ENCODE measurements around the gene TOR2A.

The TOR2A gene

DNA sequence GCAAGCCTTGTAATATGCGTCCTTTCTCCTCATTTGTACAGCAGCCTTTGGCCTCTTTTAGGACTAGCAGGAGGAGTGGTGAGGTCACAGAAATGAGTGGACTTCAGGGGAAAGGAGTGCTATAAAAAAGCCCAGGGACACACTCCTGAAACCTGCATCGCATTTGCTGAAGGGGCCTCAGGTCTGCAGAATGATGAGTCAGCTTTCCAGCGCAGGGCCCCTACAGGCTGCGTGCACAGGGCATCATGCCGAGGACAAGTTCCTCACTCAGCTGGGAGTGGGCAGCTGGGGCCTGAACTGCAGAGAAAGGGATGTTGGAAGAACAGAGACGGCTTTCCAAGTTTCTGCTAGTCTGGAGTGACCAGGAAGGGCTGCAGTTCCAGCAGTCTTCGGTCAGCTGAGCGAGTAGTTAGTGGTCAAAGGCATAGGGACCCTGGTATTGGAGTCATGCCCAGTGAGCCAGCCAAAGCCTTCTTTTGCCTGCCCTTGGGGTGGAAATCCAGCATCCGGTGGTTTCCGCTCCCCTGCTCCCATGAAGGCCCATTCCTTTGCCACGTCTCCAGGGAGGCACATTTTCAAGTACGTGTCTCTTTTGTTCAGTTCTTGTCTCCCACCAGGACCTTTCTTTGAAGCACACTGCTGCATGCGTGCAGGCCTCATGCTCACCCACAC is 45.6 kb downstream of the TOR2A start:
- TF ChIP-seq EZH2phosphoT487 (IDR thresholded peaks at IDR 0.05; ENCODE audit: borderline replicate concordance) = no peak
- TF ChIP-seq, protein P1, sequence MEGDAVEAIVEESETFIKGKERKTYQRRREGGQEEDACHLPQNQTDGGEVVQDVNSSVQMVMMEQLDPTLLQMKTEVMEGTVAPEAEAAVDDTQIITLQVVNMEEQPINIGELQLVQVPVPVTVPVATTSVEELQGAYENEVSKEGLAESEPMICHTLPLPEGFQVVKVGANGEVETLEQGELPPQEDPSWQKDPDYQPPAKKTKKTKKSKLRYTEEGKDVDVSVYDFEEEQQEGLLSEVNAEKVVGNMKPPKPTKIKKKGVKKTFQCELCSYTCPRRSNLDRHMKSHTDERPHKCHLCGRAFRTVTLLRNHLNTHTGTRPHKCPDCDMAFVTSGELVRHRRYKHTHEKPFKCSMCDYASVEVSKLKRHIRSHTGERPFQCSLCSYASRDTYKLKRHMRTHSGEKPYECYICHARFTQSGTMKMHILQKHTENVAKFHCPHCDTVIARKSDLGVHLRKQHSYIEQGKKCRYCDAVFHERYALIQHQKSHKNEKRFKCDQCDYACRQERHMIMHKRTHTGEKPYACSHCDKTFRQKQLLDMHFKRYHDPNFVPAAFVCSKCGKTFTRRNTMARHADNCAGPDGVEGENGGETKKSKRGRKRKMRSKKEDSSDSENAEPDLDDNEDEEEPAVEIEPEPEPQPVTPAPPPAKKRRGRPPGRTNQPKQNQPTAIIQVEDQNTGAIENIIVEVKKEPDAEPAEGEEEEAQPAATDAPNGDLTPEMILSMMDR (conservative IDR thresholded peaks at IDR 0.05; ENCODE audit: low read length) = no peak
- H2AFZ ChIP-seq (ENCODE audit: low read length) = no peak overlapping the region
- no peaks in the 10 kb centered on the region for H3K79me2 ChIP-seq (ENCODE audit: insufficient read depth, low read length)
- H3K4me1 ChIP-seq (ENCODE audit: insufficient read depth, low read length, poor library complexity, severe bottlenecking) = no peaks in the 10 kb centered on the region
- no peaks in the 10 kb centered on the region for H3K9me3 ChIP-seq (ENCODE audit: insufficient read depth, low read depth, low read length)
- no peak overlapping the region for H3K4me2 ChIP-seq (ENCODE audit: low read depth, low read length, poor library complexity, severe bottlenecking)
- no peaks in the 10 kb centered on the region for H3F3A ChIP-seq (ENCODE audit: low read depth)
- no peaks in the 10 kb centered on the region for H3K27me3 ChIP-seq (ENCODE audit: insufficient read depth, low read length, poor library complexity, severe bottlenecking)
- no peak overlapping the region for H3K9ac ChIP-seq (ENCODE audit: low read depth, low read length, poor library complexity, severe bottlenecking)
- peaks cover 40% of the 10 kb centered on the region; the same call in 1 of the 2 replicates for H3K36me3 ChIP-seq (ENCODE audit: insufficient read depth, low read length)
- H3K4me3 ChIP-seq (ENCODE audit: low read length, poor library complexity, severe bottlenecking) = no peak overlapping the region
- no peaks in the 10 kb centered on the region for H4K20me1 ChIP-seq (ENCODE audit: insufficient read depth, low read length, poor library complexity, severe bottlenecking)
- H3K9me2 ChIP-seq (replicated peaks; ENCODE audit: low read depth, low read length) = no peaks in the 10 kb centered on the region

DNA sequence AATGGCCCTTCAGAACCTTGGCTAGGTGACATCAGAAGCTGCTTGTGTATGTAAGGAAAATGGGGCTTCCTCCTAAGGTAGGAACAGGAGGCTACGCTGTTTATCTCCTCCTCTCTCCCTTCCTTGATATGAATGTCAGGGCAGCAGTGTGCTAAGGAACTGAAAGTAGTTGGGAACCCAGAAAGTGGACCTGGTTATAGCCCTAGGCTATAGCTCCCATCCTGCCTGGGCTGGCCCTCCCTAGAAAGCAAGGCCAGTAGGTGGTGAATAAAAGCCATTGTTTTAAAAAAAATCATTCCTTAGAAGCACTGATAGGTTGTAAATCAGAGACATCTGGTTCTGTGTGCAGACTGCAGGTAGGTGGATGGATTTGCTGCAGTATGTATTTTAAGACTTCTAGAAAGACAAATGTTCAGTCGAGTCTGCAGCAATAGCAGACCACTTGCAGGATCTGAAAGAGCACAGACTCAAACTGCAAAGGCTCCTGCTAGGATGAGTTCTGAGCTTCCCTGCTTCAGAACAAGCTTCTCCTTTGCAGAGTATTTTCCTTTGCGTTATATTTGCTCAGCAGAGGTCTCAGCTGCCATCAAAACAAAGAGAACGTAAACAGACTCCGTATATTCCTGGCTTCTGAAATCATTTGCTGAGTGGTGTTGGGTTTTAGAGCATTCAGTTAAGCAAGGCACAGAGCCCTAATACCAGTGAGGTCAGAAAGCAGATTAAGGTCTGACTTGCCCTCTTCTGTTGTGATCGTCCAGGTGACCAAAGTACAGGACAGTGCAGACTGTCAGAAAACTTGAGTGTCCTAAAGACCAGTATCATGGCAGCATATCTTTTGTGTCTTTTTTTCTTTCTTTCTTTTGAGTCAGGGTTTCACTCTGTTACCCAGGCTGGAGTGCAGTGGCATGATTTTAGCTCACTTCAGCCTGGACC is 48.4 kb downstream of the TOR2A start:
- no peaks in the 10 kb centered on the region for H4K20me1 ChIP-seq (ENCODE audit: insufficient read depth, low read length, poor library complexity, severe bottlenecking)
- H3K36me3 ChIP-seq (ENCODE audit: insufficient read depth, low read length) = peaks cover 63% of the 10 kb centered on the region; the same call in 1 of the 2 replicates
- H3K9ac ChIP-seq (ENCODE audit: low read depth, low read length, poor library complexity, severe bottlenecking) = no peak overlapping the region
- no peaks in the 10 kb centered on the region for H3F3A ChIP-seq (ENCODE audit: low read depth)
- no peaks in the 10 kb centered on the region for H3K9me3 ChIP-seq (ENCODE audit: insufficient read depth, low read depth, low read length)
- H2AFZ ChIP-seq (ENCODE audit: low read length) = no peak overlapping the region
- no peak overlapping the region for H3K4me2 ChIP-seq (ENCODE audit: low read depth, low read length, poor library complexity, severe bottlenecking)
- no peaks in the 10 kb centered on the region for H3K27me3 ChIP-seq (ENCODE audit: insufficient read depth, low read length, poor library complexity, severe bottlenecking)
- no peak for TF ChIP-seq EZH2phosphoT487 (IDR thresholded peaks at IDR 0.05; ENCODE audit: borderline replicate concordance)
- TF ChIP-seq, protein P1 (conservative IDR thresholded peaks at IDR 0.05; ENCODE audit: low read length) = no peak
- H3K4me1 ChIP-seq (ENCODE audit: insufficient read depth, low read length, poor library complexity, severe bottlenecking) = no peaks in the 10 kb centered on the region
- no peaks in the 10 kb centered on the region for H3K79me2 ChIP-seq (ENCODE audit: insufficient read depth, low read length)
- no peaks in the 10 kb centered on the region for H3K9me2 ChIP-seq (replicated peaks; ENCODE audit: low read depth, low read length)
- no peak overlapping the region for H3K4me3 ChIP-seq (ENCODE audit: low read length, poor library complexity, severe bottlenecking)

DNA sequence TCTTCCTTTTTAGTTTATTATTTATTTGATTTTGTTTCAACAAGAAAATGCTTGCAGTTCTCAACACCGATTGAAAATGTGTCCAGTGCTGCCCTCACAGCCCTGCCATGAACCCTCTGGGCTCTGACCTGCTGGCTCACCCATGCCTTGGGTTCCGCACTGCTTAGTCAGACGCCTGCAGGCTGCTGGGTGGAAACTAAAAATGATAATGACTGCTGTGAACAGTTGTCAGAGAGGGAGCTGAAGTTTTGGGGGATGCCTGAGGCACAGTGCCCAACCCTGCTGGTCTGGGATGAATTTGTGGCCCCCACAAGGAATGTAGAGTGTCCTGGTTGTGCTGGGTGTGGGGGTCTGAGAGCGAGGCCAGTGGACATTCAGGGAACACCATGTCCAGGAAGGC is 50.5 kb downstream of the TOR2A start:
- H3K9me2 ChIP-seq (replicated peaks; ENCODE audit: low read depth, low read length) = no peaks in the 10 kb centered on the region
- no peak overlapping the region for H3K4me3 ChIP-seq (ENCODE audit: low read length, poor library complexity, severe bottlenecking)
- H3K4me1 ChIP-seq (ENCODE audit: insufficient read depth, low read length, poor library complexity, severe bottlenecking) = no peaks in the 10 kb centered on the region
- no peaks in the 10 kb centered on the region for H4K20me1 ChIP-seq (ENCODE audit: insufficient read depth, low read length, poor library complexity, severe bottlenecking)
- no peaks in the 10 kb centered on the region for H3F3A ChIP-seq (ENCODE audit: low read depth)
- TF ChIP-seq, protein P1 (conservative IDR thresholded peaks at IDR 0.05; ENCODE audit: low read length) = no peak
- TF ChIP-seq EZH2phosphoT487 (IDR thresholded peaks at IDR 0.05; ENCODE audit: borderline replicate concordance) = no peak
- H2AFZ ChIP-seq (ENCODE audit: low read length) = no peak overlapping the region
- H3K9me3 ChIP-seq (ENCODE audit: insufficient read depth, low read depth, low read length) = no peaks in the 10 kb centered on the region
- H3K4me2 ChIP-seq (ENCODE audit: low read depth, low read length, poor library complexity, severe bottlenecking) = no peak overlapping the region
- no peaks in the 10 kb centered on the region for H3K79me2 ChIP-seq (ENCODE audit: insufficient read depth, low read length)
- H3K36me3 ChIP-seq (ENCODE audit: insufficient read depth, low read length) = peaks cover 70% of the 10 kb centered on the region; the same call in 1 of the 2 replicates
- no peaks in the 10 kb centered on the region for H3K27me3 ChIP-seq (ENCODE audit: insufficient read depth, low read length, poor library complexity, severe bottlenecking)
- no peak overlapping the region for H3K9ac ChIP-seq (ENCODE audit: low read depth, low read length, poor library complexity, severe bottlenecking)

Measured in Loucy (cell line).